HuH-7 (cell line): ENCODE results near the gene METTL24.
A peak's percentile ranks its signal among the peaks of the same experiment; 100 is the strongest.
"Not testable (repeated sequence)": the region's sequence is repeated elsewhere in the genome, so short reads cannot be mapped to it uniquely, and the experiment has no call there.

Experiments
- DNase-seq: peaks from one replicate; pipeline ENCODE4 v3.0.0; 2011; ENCODE audit warnings: low spot score

The METTL24 gene

DNA sequence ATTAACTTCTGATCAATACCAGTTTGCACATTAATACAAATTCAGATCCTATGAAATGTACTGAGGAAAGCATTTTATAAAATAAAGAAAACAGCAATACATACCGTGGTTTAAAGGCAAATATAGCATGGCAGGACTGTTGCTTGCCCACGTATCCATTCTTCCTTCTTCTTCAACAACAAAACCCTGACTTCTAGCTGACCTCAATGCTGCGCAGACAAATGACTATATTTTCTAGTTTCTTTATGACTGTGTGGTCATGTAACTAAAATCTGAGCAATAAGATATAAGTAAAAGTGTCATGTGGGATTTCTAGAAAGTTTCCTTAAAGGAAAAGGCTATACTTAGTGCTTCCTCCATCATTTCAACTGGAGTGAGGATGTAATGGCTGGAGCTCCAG is 92.9 kb downstream of the METTL24 start:
- DNase-seq, result no peak

DNA sequence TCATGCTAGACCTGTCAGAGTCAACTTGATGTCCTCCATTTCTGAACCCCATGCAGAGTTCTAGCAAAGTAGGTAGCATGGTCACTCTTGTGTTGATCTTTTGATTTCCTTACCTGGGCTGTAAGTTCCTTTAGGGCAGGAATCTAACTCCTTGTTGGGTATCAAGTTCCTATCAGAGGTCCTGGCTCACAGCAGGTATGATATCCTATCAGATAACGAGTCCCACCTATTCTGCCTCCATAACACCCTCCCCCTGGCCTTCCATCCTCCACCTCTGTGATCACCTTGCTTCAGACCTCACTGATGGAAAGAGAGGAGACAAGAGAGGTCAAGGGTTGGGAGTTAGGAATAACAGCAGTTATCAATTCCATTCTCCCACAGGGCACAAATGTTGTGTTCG is 101.8 kb downstream of the METTL24 start:
- no peak for DNase-seq

DNA sequence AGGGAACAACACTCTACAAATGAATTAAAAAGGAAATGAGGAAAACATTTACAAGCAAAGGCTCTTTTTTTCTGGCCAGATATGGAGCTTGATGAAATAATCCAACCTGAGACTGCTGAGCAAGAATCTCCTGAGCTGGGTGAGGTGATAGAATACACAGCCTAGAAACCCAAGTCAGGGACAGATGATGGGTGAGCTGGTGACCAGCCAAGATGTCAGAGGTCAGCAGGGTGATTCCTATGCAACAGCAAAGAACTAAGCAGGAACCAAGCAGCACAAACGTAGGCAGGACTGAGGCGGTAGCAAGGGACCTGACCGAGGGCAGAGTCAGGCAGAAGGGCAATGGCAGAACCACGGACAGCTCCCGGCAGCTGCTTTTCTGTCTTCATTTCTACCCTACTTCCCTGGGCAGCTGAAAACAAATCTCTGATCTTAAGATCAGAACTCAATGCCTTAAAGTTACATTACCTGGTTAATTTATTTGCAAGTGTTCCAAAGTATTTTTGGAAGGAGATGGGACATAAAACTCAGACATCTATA is 102.9 kb downstream of the METTL24 start:
- DNase-seq, result peak; percentile 26

DNA sequence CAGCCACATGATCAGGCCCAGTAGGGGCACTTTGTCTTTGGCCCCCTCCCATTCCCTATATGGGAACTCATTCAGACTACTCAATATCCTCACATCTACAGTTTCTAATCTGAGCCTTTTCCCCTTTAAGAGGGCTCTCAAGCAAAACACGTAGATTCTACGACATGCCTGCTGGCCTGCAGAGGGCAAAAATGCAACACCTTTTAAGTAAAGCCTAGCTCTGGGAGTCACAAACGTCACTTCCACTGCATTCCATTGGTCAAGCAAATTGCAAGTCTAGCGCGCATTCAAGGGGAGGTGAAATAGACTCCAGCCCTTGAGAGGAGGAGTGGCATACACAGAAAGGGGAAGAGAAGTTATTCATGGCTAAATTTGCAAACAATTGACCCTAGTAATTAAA is 107.3 kb downstream of the METTL24 start:
- no peak for DNase-seq

DNA sequence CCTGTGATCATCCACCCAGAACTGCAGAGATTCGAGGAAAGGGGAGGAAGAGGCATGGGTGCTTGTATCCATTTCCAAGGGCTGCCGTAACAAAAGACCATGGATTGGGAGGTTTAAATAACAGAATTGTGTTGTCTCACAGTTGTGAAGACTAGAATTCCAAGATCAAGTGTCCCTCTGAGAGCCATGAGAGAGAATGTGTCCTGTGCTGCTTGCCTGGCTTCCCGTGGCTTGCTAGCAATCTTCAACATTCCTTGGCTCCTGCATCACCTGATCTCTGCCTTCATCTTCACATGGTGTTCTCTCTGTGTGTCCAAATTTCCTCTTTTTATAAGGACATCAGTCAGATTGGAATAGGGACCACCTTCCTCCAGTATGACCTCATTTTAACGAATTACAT is 108.1 kb downstream of the METTL24 start:
- DNase-seq, result no peak

DNA sequence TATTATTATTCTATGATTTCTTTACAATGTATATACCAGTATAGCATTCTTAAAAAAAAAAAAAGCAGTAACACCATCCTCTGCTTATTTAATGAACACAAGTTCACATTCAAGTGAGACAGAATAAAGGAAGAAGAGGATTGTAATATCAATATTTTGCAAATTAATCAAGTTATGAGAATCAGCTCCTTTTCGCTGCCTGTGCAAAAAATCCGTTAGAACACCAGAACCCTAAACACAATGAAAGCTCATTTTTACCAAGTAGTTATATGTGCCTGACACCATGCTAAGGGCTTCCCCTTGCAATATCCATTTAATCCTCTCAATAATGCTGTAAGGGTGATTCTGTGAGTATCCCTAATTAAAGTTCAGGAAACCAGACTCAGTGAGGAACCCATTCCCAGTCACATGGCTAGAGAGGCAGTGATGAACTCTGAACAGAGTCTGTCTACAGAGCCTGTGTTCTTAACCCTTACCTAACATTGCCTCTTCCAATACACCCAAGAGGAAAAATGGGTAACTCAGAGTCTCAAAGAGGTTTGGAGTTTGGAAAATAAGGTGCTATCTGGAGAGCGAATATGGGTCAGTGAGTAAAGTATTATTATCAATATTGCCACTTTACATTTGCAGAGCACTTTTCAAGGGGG is 111.1 kb downstream of the METTL24 start:
- no peak for DNase-seq

DNA sequence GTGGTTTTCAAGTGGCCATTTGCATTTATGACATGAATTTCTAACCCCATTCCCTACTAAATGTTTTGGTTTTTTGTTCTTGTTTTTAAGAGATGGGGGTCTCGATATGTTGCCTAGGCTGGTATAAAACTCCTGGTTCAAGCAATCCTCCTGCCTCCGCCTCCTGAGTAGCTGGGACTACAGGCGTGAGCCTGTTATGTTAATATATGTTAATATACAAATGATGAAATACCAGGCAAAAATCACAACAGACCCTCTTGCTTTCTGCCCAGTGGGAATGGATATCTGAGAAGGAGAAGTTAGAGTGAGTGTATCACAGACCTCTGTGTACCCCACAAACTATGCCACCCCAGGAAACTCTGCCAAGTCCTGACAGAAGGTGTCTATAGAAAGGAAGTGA is 111.8 kb downstream of the METTL24 start:
- no peak for DNase-seq

DNA sequence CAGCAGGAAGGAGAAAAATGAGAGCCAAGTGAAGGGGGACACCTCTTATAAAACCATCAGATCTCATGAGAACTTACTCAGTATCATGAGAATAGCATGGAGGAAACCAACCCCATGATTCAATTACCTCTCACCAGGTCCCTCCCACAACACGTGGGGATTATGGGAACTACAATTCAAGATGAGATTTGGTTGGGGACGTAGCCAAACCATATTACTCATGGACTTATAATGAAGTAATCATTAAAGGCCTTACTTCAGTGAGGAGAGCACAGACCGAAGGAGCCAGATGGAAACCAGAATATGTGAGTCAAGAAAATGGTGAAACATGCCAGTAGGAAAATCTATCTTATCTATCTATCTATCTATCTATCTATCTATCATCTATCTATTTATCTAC is 113.5 kb downstream of the METTL24 start:
- DNase-seq, result not testable (repeated sequence)

DNA sequence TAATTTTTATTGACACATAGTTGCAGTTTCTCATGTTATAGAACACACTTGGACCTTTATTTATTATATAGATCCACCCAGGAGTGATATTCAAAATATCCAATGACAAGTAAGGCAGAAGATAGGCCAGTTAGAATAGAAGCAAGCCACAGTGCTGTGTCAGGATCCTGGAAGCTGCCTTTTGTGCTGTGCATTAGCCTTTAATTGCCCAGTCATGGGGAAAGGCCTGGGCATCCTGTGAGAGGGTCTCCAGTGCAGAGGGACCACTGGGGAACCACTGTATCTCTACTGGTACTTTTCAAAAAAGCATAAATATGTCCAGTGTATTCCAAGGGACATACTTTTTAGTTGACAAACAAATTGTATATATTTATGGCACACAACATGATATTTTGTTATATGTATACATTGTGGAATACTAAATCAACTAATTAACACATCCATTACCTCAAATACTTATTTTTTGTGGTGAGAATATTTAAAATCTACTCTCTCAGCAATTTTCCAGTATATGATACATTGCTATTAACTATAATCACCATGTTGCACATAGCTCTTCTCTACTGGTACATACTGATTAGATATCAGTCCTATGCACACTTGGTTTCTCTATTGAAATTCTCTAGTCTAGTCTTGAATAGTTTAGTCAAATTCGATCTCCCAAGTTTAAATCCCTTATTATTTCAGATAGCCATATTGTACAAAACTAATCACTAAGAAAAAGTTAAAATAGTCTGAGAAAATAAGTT is 118.4 kb downstream of the METTL24 start:
- no peak for DNase-seq

DNA sequence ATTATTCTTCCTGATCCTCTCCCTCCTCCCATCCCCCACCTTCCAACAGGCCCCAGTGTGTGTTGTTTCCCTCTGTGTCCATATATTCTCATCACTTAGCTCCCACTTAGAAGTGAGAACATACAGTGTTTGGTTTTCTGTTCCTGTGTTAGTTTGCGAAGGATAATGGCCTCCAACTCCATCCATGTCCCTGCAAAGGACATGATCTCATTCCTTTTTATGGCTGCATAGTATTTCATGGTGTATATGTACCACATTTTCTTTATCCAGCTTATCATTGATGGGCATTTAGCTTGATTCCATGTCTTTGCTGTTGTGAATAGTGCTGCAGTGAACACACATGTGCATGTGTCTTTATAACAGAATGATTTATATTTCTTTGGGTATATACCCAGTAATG is 122.1 kb downstream of the METTL24 start:
- not testable (repeated sequence) for DNase-seq

DNA sequence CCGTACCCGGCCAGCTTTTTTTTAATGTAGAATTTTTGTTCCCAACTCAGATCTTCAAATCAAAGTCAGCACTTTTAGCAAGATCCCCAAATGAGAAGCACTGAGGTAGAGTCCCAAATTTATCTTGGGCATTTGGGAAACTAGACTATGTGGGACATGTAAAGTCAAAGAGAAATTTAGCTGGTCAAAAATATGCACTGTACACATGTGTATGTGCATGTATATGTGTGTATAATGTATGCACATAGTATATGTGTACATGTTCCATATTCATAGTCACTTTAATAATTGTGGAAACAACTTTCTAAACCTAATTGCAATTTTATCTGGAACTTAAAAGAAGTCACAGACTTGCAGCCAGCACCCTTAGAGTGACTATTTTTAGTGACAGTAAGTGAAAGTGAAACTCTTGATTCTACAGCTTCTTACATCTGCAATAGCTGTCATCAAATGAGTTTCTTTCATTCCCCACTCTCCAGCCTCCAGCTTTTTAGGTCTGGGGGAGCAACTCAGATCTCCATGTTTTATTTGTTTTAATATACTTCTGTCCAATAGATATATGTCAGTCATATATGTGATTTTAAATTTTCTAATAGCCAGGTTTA is 124.3 kb downstream of the METTL24 start:
- DNase-seq, result no peak

DNA sequence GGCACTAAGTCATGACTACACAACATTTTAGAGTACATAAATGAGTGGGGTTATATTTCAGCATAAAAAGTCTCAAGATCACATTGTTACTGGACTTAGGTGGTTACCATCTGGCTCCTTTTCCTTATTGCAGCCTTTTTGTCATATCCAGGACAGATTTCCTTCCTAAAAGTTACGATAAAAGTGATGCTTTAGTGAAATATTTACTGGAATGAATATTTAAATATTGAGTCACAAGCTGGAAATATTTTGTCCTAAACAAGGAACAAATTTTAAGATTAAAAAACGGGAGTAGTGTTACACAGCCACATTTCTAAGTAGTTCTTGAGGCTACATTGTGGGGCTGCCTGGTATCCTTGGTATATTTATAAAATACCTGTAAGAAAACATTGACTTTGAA is 125.7 kb downstream of the METTL24 start:
- DNase-seq, result no peak

DNA sequence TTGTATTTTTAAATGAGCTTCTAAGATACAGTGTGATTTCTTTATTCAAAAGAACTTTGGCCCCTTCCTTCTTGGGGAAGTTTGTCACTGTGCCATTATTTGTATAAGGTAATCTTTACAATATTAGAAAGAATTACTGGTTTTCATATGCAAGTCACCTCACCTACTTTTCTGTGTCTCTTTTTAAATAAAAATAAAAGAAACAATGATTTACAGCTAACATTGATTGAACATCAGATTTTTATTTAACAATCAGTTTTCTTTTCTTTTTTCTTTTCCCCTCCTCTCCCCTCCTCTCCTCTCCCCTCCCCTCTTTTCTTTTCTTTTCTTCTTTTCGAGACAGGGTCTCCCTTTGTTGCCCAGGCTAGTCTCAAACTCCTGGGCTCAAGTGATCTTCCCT is 131.9 kb downstream of the METTL24 start:
- DNase-seq, result no peak

DNA sequence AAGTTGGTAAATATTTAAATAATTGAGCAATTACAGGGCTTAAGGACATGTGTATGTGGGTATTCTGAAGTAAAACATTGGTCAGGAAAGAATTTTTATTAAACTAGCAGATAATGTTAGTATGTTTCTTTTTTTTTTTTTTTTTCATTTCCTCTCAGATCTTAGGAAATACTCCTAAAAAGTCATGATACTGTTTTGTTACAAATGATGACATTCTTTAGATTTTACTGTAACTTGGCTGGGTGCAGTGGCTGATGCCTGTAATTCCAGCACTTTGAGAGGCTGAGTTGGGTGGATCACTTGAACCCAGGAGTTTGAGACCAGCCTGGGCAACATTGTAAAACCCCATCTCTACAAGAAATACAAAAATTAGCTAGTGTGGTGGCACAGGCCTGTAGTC is 136.4 kb downstream of the METTL24 start:
- DNase-seq, result no peak

DNA sequence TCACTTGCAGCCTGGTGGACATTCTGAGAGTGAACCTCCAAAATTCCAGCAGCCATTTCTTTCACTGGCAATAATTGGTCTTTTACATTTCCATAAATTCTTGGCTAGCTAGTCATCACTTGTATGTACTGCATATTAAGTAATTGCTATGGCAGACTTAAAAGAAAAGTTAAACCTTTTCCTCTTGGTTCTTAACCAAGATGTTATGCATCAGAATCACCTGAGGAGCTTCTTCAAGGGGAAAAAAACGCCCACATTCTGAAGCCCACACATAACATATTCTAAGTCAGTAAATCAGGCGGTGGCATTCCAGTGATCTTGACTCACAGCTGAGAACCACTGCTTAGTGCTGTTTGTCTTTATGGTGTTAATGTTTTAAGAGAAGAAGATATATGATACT is 140.9 kb downstream of the METTL24 start:
- DNase-seq, result no peak

DNA sequence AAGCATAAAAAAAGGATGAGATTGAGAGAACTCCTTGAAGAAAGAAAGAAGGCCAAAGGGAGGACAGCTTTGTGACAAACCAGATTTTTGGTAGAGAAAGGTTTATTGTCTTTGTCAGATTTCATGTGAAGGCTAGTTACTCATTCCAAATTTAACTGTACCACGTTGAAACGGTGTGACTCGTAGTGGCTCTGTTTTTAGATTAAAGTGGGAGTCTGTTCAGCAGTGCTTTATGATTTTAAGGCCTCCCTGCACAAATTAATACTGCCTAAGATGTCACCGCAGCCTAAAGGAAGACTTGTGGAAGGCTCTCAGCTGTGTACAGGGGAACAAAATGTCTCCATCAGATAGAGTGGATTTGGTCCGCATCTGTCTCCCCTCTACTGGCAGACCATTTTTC is 142.0 kb downstream of the METTL24 start:
- no peak for DNase-seq

DNA sequence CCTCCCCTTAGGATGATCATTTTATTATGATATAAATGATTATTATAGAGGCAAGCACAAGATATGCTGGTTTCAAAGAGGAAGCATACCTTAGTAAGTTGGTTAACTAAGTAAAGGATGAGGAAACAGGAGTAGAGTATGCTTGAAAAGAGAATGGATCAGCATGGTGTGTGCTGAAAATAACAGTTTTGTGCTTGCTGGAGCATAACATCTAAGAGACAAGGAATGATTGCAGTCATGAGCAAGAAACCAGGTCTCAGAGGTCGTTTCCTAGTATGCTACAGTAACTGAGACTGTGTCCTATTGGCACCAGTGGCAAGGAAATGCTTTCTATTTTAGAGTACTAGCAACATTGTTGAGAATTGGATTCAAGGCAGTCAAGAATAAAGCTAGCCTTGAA is 143.8 kb downstream of the METTL24 start:
- DNase-seq, result no peak

DNA sequence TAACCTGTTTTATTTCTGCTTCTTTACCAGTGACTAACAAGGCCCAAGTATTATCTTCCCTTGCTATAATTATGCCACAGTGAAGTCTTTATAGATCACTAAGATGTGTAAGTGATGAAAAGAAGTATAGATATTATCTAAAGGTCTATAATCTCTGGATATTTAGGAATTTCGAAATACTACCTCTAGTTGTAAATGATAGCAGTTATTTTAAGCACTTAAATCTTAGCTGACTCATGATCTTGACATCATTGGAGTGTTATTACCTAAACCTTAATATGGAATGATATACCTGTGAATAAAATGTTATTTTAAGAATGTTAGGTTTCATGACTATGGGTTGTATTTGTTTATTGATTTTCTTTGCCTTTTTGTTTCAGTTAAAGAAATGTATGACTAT is 146.4 kb downstream of the METTL24 start:
- DNase-seq, result no peak

DNA sequence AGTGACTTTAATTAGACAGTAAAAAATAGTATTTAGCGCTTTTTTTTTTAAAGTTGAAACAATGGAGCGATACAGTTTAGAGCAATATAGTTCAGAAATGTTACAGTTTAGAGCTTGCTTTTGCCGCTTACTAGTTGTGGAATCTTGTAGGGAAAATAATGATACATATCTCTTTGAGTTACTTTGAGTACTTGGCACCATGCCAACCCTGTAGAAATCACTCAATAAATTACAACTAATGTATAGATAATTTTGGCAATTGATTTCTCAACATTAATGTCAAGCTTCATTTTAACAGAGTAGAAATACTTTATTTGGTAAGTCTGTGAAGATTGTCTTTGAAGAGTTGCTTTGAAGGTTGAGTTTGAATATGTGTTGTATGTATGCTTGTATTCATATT is 150.5 kb downstream of the METTL24 start:
- DNase-seq, result no peak

DNA sequence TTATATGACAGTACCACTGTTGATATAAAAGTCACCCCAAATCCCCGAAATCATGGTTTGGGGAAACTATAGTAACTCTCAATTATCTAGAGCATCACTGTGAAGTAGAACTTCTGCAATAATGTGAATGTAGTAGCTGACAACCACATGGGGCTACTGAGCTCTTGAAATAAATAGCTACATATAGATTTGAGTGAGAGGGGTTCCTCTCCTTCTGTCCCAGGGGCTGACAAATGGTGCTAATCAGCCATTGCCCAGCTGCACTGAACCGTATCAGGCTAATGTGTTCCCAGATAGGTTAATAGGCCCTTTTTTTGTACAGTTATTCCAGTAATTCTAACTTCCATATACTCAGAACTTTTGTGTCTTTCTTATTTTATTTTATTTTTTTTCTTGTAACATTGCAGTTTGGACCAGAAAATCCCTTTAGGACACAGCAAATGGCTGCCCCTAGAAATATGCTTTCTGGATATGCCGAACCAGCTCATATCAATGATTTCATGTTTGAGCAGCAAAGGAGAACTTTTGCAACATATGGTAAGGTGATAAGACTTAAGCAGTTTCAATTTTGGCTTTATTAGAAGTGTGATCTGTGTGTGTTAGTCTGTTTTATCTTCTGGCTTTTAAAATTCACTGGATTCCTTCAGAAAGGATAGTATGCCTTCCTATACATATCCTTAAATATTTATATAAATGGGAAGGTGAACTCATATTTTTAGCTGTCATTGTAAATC is 156.8 kb downstream of the METTL24 start:
- DNase-seq, result no peak

DNA sequence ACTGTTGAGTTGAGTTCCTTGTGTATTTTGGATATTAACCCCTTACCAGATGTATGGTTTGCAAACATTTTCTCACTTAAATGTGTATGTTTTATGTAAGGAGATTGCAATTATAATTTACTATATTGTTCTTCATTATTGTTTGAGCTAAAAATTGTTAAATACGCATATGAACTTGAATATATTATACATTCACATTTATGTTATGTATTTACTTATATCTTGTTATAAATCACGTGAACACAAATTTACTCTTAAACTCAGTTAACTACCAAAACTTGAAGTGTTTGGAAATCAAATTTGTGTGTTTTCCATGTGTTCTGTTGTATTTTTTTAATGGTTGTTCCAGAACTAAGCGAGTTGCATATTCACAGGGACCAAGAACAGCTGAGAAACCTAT is 159.6 kb downstream of the METTL24 start:
- no peak for DNase-seq

DNA sequence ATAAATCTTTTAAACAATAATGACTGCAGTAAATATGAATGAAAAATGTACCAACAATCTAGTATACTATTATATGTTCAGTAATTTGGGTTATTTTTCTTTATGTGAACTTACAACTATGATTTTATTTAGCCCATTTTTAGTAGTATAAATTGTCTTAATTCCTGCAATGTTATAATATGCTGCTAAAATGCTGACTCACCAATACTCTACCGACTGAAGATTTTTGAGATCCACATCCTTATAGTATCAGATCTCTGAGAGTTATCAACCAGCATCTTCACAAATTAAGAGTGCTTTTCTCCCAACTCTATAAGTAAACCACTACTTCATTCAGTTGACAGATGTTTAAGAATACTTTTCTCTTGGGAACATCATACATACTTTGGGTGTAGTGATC is 161.3 kb downstream of the METTL24 start:
- no peak for DNase-seq

DNA sequence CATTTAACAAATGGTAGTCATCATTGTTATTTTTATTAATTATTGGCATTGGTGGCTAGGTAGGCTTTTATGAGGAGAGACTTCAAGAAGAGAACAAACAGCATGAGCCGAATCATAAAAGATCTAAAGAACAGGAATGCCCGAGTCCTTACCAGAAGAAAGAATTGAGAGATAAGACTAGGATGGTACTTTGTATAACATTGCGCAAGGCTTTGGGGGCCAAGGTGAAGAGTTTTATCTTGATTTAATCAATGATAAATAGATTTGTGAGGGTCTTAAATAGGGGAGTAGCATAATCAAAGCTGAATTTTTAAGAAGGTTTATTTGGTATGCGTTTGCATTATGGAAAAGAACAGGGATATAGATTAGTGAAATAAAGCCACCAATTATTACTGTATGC is 162.5 kb downstream of the METTL24 start:
- DNase-seq, result no peak
